ENCODE data around the gene PARVB. TPM values are rescaled to one million over a fixed set of nuclear protein-coding genes. Genes with fewer than 3 reads are reported as not detected.
"Not testable (repeated sequence)": the region's sequence is repeated elsewhere in the genome, so short reads cannot be mapped to it uniquely, and the experiment has no call there.

PARVB gene
- polyA plus RNA-seq, 1 donor (not counting 4 experiments of a cell fraction or from before 2014, with no cell fraction given), result 10.5 TPM

DNA sequence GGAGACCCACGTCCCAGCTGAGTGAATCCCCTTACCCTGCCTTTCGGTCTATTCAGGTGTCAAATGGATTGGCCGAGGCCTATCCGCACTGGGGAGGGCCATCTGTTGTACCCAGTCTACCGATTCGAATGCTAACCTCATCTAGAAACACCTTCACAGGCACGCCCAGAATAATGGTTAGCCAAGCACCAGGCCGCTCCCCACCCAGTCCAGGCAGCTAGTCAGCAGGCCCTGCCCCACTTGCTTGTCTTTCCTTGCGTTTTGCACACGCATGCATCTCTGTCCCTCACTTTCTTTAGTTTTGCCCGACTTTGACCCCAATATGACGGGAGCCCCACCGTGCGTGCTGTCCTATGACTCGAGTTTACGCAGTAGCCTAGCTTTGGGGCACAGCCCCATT is 31.7 kb downstream of the PARVB start:
- H3K4me1 ChIP-seq (ENCODE audit: control insufficient read depth, extremely low read depth, insufficient read depth, low read length), result no peaks in the 10 kb centered on the region
- dilution Hi-C loops (cut with MboI; ENCODE audit: extremely low pct_ligation_motif_present, low sequenced_read_pairs), result no loop called here
- no peak for DNase-seq (ENCODE audit: low read depth, low spot score)

DNA sequence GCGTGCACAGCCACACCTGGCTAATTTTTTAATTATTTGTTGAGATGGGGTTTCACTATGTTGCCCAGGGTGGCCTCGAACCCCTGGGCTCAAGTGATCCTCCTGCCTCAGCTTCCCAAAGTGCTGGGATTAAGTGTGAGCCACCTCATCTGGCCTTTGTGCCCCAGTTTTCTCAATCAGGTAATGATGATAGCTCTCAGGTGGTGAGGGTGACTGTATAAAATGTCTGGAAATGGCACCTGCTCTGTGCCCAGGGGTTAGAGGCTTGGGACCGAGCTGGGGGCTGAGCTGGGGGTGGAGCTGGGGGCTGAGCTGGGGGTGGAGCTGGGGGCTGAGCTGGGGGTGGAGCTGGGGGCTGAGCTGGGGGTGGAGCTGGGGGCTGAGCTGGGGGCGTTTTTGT is 32.5 kb downstream of the PARVB start:
- H3K36me3 ChIP-seq (ENCODE audit: control insufficient read depth in 2 of 2, extremely low read depth in 1 of 2, insufficient read depth in 2 of 2, low read length in 2 of 2); dilution Hi-C loops (cut with MboI; ENCODE audit: extremely low pct_ligation_motif_present, low sequenced_read_pairs); DNase-seq (ENCODE audit: low read depth, low spot score); H3K9ac ChIP-seq (ENCODE audit: control insufficient read depth, extremely low read depth, insufficient read depth, low read length); H3K4me2 ChIP-seq (ENCODE audit: control insufficient read depth, extremely low read depth, insufficient read depth, low read depth, low read length); H3K9me3 ChIP-seq (ENCODE audit: control insufficient read depth, low read depth, low read length); H4K20me1 ChIP-seq (ENCODE audit: control insufficient read depth, extremely low read depth, insufficient read depth, low read length); H2AFZ ChIP-seq (ENCODE audit: control insufficient read depth, low read length); FAIRE-seq; H3K4me1 ChIP-seq (ENCODE audit: control insufficient read depth, extremely low read depth, insufficient read depth, low read length); H3K79me2 ChIP-seq (ENCODE audit: control insufficient read depth, insufficient read depth, low read length); H3K9me1 ChIP-seq (ENCODE audit: control insufficient read depth, extremely low read depth, insufficient read depth, low read length); H3K27me3 ChIP-seq (ENCODE audit: control insufficient read depth, extremely low read depth, insufficient read depth, low read length); H3K27ac ChIP-seq (ENCODE audit: control insufficient read depth, insufficient read depth, low read length); H3K4me3 ChIP-seq (ENCODE audit: control insufficient read depth in 2 of 3, extremely low read depth in 1 of 3, insufficient read depth in 2 of 3, low read depth in 1 of 3, low read length in 3 of 3): not testable (repeated sequence)

More for the DNA sequence above, 31.7 kb downstream of the PARVB start:
- Histone ChIP-seq H3K36me3 (ENCODE audit: control insufficient read depth in 2 of 2, extremely low read depth in 1 of 2, insufficient read depth in 2 of 2, low read length in 2 of 2) (no peaks in the 10 kb centered on the region), H3K9me3 (ENCODE audit: control insufficient read depth, low read depth, low read length) (no peaks in the 10 kb centered on the region), H3K79me2 (ENCODE audit: control insufficient read depth, insufficient read depth, low read length) (no peaks in the 10 kb centered on the region), H3K27me3 (ENCODE audit: control insufficient read depth, extremely low read depth, insufficient read depth, low read length) (no peaks in the 10 kb centered on the region), H3K27ac (ENCODE audit: control insufficient read depth, insufficient read depth, low read length) (no peak overlapping the region), H3K9me1 (ENCODE audit: control insufficient read depth, extremely low read depth, insufficient read depth, low read length) (no peaks in the 10 kb centered on the region), H2AFZ (ENCODE audit: control insufficient read depth, low read length) (no peak overlapping the region), H4K20me1 (ENCODE audit: control insufficient read depth, extremely low read depth, insufficient read depth, low read length) (no peaks in the 10 kb centered on the region), H3K9ac (ENCODE audit: control insufficient read depth, extremely low read depth, insufficient read depth, low read length) (no peak overlapping the region), H3K4me3 (ENCODE audit: control insufficient read depth in 2 of 3, extremely low read depth in 1 of 3, insufficient read depth in 2 of 3, low read depth in 1 of 3, low read length in 3 of 3) (no peak overlapping the region), H3K4me2 (ENCODE audit: control insufficient read depth, extremely low read depth, insufficient read depth, low read depth, low read length) (no peak overlapping the region)
- FAIRE-seq, result no peak
- TF ChIP-seq, protein P1, sequence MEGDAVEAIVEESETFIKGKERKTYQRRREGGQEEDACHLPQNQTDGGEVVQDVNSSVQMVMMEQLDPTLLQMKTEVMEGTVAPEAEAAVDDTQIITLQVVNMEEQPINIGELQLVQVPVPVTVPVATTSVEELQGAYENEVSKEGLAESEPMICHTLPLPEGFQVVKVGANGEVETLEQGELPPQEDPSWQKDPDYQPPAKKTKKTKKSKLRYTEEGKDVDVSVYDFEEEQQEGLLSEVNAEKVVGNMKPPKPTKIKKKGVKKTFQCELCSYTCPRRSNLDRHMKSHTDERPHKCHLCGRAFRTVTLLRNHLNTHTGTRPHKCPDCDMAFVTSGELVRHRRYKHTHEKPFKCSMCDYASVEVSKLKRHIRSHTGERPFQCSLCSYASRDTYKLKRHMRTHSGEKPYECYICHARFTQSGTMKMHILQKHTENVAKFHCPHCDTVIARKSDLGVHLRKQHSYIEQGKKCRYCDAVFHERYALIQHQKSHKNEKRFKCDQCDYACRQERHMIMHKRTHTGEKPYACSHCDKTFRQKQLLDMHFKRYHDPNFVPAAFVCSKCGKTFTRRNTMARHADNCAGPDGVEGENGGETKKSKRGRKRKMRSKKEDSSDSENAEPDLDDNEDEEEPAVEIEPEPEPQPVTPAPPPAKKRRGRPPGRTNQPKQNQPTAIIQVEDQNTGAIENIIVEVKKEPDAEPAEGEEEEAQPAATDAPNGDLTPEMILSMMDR (optimal IDR thresholded peaks at IDR 0.05 in 1 of 3, IDR thresholded peaks at IDR 0.05 in 1 of 3, conservative IDR thresholded peaks at IDR 0.05 in 1 of 3; ENCODE audit: extremely low read depth in 1 of 3, insufficient read depth in 2 of 3, low read length in 3 of 3), result no peak
- no peak for TF ChIP-seq EZH2 (IDR thresholded peaks at IDR 0.05; ENCODE audit: low read length)

DNA sequence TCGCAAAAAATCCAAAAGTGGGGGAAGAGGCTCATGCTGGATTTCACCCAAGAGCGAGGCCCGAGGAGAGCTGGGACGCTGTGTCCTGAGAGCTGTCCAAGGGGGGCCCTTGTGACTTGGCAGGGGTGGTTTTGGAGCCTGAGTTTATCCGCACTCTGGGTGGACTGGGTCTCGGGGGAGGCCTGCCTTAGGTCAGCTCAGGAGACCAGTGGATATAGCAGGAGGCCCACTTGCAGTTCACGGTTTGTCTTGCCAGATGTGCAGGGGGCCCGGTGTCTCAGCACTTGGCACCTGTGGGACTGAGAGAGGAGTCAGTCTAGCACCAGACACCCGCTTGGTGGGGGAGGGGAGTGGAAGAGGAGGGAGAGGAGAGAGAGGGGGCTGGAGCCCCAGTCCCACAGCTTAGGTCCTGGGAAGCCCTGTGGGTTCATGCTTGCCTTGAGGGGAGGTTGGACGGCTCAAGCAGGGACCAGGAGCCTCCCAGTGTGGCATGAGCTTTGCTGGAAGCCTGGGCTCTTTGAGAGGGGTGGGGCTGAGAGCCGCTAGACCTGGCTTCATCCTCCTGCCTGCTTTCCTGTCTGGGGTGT is 33.4 kb downstream of the PARVB start:
- H3K4me2 ChIP-seq (ENCODE audit: control insufficient read depth, extremely low read depth, insufficient read depth, low read depth, low read length), result no peak overlapping the region
- no peaks in the 10 kb centered on the region for H3K9me1 ChIP-seq (ENCODE audit: control insufficient read depth, extremely low read depth, insufficient read depth, low read length)
- TF ChIP-seq, protein P1 (optimal IDR thresholded peaks at IDR 0.05 in 1 of 3, IDR thresholded peaks at IDR 0.05 in 1 of 3, conservative IDR thresholded peaks at IDR 0.05 in 1 of 3; ENCODE audit: extremely low read depth in 1 of 3, insufficient read depth in 2 of 3, low read length in 3 of 3), result no peak
- no peak for TF ChIP-seq EZH2 (IDR thresholded peaks at IDR 0.05; ENCODE audit: low read length)
- no peak overlapping the region for H3K27ac ChIP-seq (ENCODE audit: control insufficient read depth, insufficient read depth, low read length)
- H3K9me3 ChIP-seq (ENCODE audit: control insufficient read depth, low read depth, low read length), result no peaks in the 10 kb centered on the region
- H3K27me3 ChIP-seq (ENCODE audit: control insufficient read depth, extremely low read depth, insufficient read depth, low read length), result no peaks in the 10 kb centered on the region
- no peak overlapping the region for H3K9ac ChIP-seq (ENCODE audit: control insufficient read depth, extremely low read depth, insufficient read depth, low read length)
- FAIRE-seq (no peak), DNase-seq (ENCODE audit: low read depth, low spot score) (no peak)
- H3K36me3 ChIP-seq (ENCODE audit: control insufficient read depth in 2 of 2, extremely low read depth in 1 of 2, insufficient read depth in 2 of 2, low read length in 2 of 2), result no peaks in the 10 kb centered on the region
- dilution Hi-C loops (cut with MboI; ENCODE audit: extremely low pct_ligation_motif_present, low sequenced_read_pairs), result no loop called here
- H3K4me1 ChIP-seq (ENCODE audit: control insufficient read depth, extremely low read depth, insufficient read depth, low read length), result no peaks in the 10 kb centered on the region
- H4K20me1 ChIP-seq (ENCODE audit: control insufficient read depth, extremely low read depth, insufficient read depth, low read length), result no peaks in the 10 kb centered on the region
- no peak overlapping the region for H2AFZ ChIP-seq (ENCODE audit: control insufficient read depth, low read length)
- no peaks in the 10 kb centered on the region for H3K79me2 ChIP-seq (ENCODE audit: control insufficient read depth, insufficient read depth, low read length)
- no peak overlapping the region for H3K4me3 ChIP-seq (ENCODE audit: control insufficient read depth in 2 of 3, extremely low read depth in 1 of 3, insufficient read depth in 2 of 3, low read depth in 1 of 3, low read length in 3 of 3)
